Gastrocnemius medialis (tissue), 4 donors: ENCODE results near the gene PVR. TPM values are rescaled to one million over a fixed set of nuclear protein-coding genes. Genes with fewer than 3 reads are reported as not detected.

Experiments used
- ATAC-seq, 2 donors: fragments of 150-250 bp; one replicate each; pipeline ENCODE4 v1.9.1; 2016
- DNase-seq, 2 donors: peaks; one replicate each; pipeline ENCODE4 v3.0.0-alpha.2; 2019
- H3K27ac ChIP-seq, 4 donors: fragments of 200-600 bp; sonication (generic); 1 replicate in 1 of 4; 2 replicates in 3 of 4; pipeline ENCODE4 v1.5.1; 2016 to 2018; ENCODE audit warnings: mild to moderate bottlenecking in 2 of 4, moderate library complexity in 1 of 4
- H3K27me3 ChIP-seq, 3 donors: fragments of 200-600 bp; sonication (generic) in 2 of 3; 1 replicate in 1 of 3; 2 replicates in 2 of 3; pipeline versions ENCODE4 v1.5.1 to v1.6.0; 2016 to 2019; ENCODE audit warnings: mild to moderate bottlenecking in 1 of 3, moderate library complexity in 1 of 3
- H3K36me3 ChIP-seq, 2 donors: fragments of 200-600 bp; sonication (generic) in 1 of 2; one replicate each; pipeline ENCODE4 v1.5.1; 2017 to 2018
- H3K4me1 ChIP-seq, 2 donors: fragments of 200-600 bp; sonication (generic) in 1 of 2; one replicate each; pipeline ENCODE4 v1.5.1; 2016 to 2017; ENCODE audit warnings: mild to moderate bottlenecking in 2 of 2
- H3K4me3 ChIP-seq, 4 donors: fragments of 200-600 bp; sonication (generic) in 3 of 4; 1 replicate in 1 of 4; 2 replicates in 3 of 4; pipeline ENCODE4 v1.5.1; 2016 to 2019; ENCODE audit warnings: mild to moderate bottlenecking in 2 of 4
- H3K9me3 ChIP-seq, 3 donors: fragments of 200-600 bp; sonication (generic) in 2 of 3; 1 replicate in 1 of 3; 2 replicates in 2 of 3; pipeline ENCODE4 v1.5.1; 2016 to 2019
- CTCF ChIP-seq, 5 experiments: fragments of 450-650 bp in 3 of 5; fragments of 200-600 bp in 2 of 5; sonication (generic) in 2 of 5; IDR thresholded peaks in 4 of 5; conservative IDR thresholded peaks in 1 of 5; 1 replicate in 4 of 5; 2 replicates in 1 of 5; pipeline ENCODE4 v1.5.1; 2016 to 2019; ENCODE audit warnings: antibody characterized with exemption in 5 of 5, mild to moderate bottlenecking in 3 of 5, moderate library complexity in 3 of 5
- POLR2A ChIP-seq, 2 donors: fragments of 450-650 bp; IDR thresholded peaks; one replicate each; pipeline ENCODE4 v1.6.1; 2017; ENCODE audit warnings: antibody characterized with exemption in 2 of 2, mild to moderate bottlenecking in 2 of 2, moderate library complexity in 2 of 2
- in situ Hi-C, 4 donors: fragments of 200-750 bp; cut with MboI; loops; one replicate each; pipeline versions ENCODE4 v1.15.0 to v1.8.0; 2017; ENCODE audit warnings: low sequenced_read_pairs in 4 of 4
- intact Hi-C: fragments of 100-400 bp; cut with DNase I; formaldehyde crosslinking; loops from one replicate; pipeline ENCODE4 v1.15.1; 2023; ENCODE audit warnings: low total_unique reads
- total RNA-seq, 4 donors: library from RNA; depleted of rRNA; stranded (reverse); fragments of >200 nt; gene quantifications; one replicate each; pipeline versions ENCODE4 v1.1.0 to v1.2.3, GENCODE V29; 2016

Gene PVR
- total RNA-seq, 4 donors from 2014 or later = 27.3 to 60.2 (median 33.9) TPM

- intact Hi-C loops (no loop called here), in situ Hi-C loops (no loop called here)
- peak; percentile 44 to 45 for ATAC-seq
- no peaks in the 10 kb centered on the region for H3K27me3 ChIP-seq
- TF ChIP-seq POLR2A (IDR thresholded peaks at IDR 0.05) = no peak
- no peak for TF ChIP-seq CTCF (IDR thresholded peaks at IDR 0.05 in 4 of 5, conservative IDR thresholded peaks at IDR 0.05 in 1 of 5)
- no peak for DNase-seq
- no peak overlapping the region for H3K4me3 ChIP-seq
- H3K4me1 ChIP-seq = no peaks in the 10 kb centered on the region
- H3K27ac ChIP-seq = peak overlapping the region; percentile 9 to 61 (median 56)
- no peaks in the 10 kb centered on the region for H3K9me3 ChIP-seq
- peaks cover 0 to 35% of the 10 kb centered on the region in 2 donors for H3K36me3 ChIP-seq
Measured at GRCh38 chr19:44684892-44685863, 41.5 kb downstream of the PVR start.

GRCh38 chr19:44685877-44686276 lies 42.2 kb downstream of the PVR start:
- DNase-seq (no peak), ATAC-seq (no peak)
- no peak overlapping the region for H3K4me3 ChIP-seq
- H3K27me3 ChIP-seq = no peaks in the 10 kb centered on the region
- no peaks in the 10 kb centered on the region for H3K9me3 ChIP-seq
- peaks cover 0 to 28% of the 10 kb centered on the region in 2 donors for H3K36me3 ChIP-seq
- H3K27ac ChIP-seq = peak overlapping the region in 3 of 4 donors; percentile 54 to 61 (median 59)
- in situ Hi-C loops = no loop called here
- H3K4me1 ChIP-seq = no peaks in the 10 kb centered on the region
- TF ChIP-seq CTCF (IDR thresholded peaks at IDR 0.05 in 4 of 5, conservative IDR thresholded peaks at IDR 0.05 in 1 of 5) = no peak
- no peak for TF ChIP-seq POLR2A (IDR thresholded peaks at IDR 0.05)
- intact Hi-C loops = no loop called here

- intact Hi-C loops (no loop called here), in situ Hi-C loops (no loop called here)
- H3K27me3 ChIP-seq = no peaks in the 10 kb centered on the region
- DNase-seq = no peak
- H3K27ac ChIP-seq = no peak overlapping the region
- H3K9me3 ChIP-seq = no peaks in the 10 kb centered on the region
- H3K4me1 ChIP-seq = peaks cover 0 to 4% of the 10 kb centered on the region in 2 donors
- no peak for ATAC-seq
- H3K36me3 ChIP-seq = peaks cover 0 to 18% of the 10 kb centered on the region in 2 donors
- TF ChIP-seq POLR2A (IDR thresholded peaks at IDR 0.05) (no peak), CTCF (IDR thresholded peaks at IDR 0.05 in 4 of 5, conservative IDR thresholded peaks at IDR 0.05 in 1 of 5) (no peak)
- no peak overlapping the region for H3K4me3 ChIP-seq
Measured at GRCh38 chr19:44686896-44687295, 43.2 kb downstream of the PVR start.

GRCh38 chr19:44687888-44688287 lies 44.2 kb downstream of the PVR start:
- no peak for DNase-seq
- Histone ChIP-seq H3K36me3 (peaks cover 0 to 8% of the 10 kb centered on the region in 2 donors), H3K4me1 (peaks cover 0 to 5% of the 10 kb centered on the region in 2 donors), H3K27ac (no peak overlapping the region), H3K4me3 (no peak overlapping the region), H3K27me3 (no peaks in the 10 kb centered on the region), H3K9me3 (no peaks in the 10 kb centered on the region)
- TF ChIP-seq CTCF (IDR thresholded peaks at IDR 0.05 in 4 of 5, conservative IDR thresholded peaks at IDR 0.05 in 1 of 5) (no peak), POLR2A (IDR thresholded peaks at IDR 0.05) (no peak)
- intact Hi-C loops = no loop called here
- in situ Hi-C loops = no loop called here
- ATAC-seq = no peak
